ENCODE results near the gene NEURL1. TPM values are rescaled to one million over a fixed set of nuclear protein-coding genes. Genes with fewer than 3 reads are reported as not detected.
"Not testable (repeated sequence)": the region's sequence is repeated elsewhere in the genome, so short reads cannot be mapped to it uniquely, and the experiment has no call there.

Gene NEURL1
- total and polyA plus RNA-seq, 5 donors, result 0.11 to 0.20 (median 0.16) TPM

- Histone ChIP-seq H3K4me1 (ENCODE audit: control insufficient read depth, insufficient read depth, low read length) (no peaks in the 10 kb centered on the region), H3K4me3 (ENCODE audit: low read length) (no peak within 1 kb of the TSS), H3K9me3 (ENCODE audit: control insufficient read depth, low read length) (no peaks in the 10 kb centered on the region), H3K27ac (ENCODE audit: low read length) (no peak within 1 kb of the TSS), H3K27me3 (ENCODE audit: control insufficient read depth, insufficient read depth) (no peaks in the 10 kb centered on the region)
- ATAC-seq (peak in 1 of 2 donors; percentile 54), DNase-seq (no peak)
- intact Hi-C loops (cut with DNase I), result no loop called here
- WGBS, result 75% methylated on average over 7 of the region's 7 CpGs
Observed at GRCh38 chr10:103479135-103479534, 14.4 kb upstream of the NEURL1 start, which contains the start of gene CALHM3. CALHM3 (minus strand) TSS chr10:103479240; CDS start chr10:103479032, 208 bp downstream.

GRCh38 chr10:103480521-103480920 is 13.0 kb upstream of the NEURL1 start:
- no peaks in the 10 kb centered on the region for H3K9me3 ChIP-seq (ENCODE audit: control insufficient read depth, low read length)
- WGBS, result 68% methylated on average over 5 of the region's 5 CpGs
- no peaks in the 10 kb centered on the region for H3K27me3 ChIP-seq (ENCODE audit: control insufficient read depth, insufficient read depth)
- no peaks in the 10 kb centered on the region for H3K4me1 ChIP-seq (ENCODE audit: control insufficient read depth, insufficient read depth, low read length)
- ATAC-seq, result peak; percentile 25 to 30
- peak in 2 of 3 donors; percentile 48 to 60 for DNase-seq
- no peak overlapping the region for H3K4me3 ChIP-seq (ENCODE audit: low read length)
- intact Hi-C loops (cut with DNase I), result loop anchor here in 1 of 4 donors (5.0 kb wide), 1 partner anchor 63 kb away; no protein-coding TSS in a partner anchor
- H3K27ac ChIP-seq (ENCODE audit: low read length), result no peak overlapping the region

DNA sequence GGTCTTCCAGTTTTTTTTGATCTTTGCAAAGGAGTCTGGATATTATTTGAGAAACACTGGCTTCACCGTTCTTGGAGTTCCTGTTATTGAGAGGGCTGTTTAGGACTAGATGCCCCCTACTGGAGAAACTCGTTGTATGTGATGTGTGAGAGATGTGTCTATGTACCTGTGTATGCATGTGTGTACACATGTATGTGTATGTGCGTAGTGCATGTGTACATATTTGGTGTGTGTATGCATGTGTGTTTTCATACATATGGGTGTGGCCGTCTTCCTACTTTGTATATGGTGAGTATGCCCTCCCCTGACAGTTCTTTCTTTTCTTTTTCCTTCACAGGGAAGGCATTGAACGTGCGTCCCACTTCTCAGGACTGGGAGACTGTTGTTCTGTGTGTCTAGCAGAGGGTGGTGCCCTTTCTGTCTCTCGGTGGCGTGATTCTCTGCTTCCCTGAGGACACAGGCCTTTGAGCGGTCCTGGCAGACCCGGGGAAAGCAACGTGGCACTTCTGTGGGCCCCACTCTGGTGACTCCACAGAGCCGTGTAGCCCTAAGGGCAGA is 11.5 kb upstream of the NEURL1 start:
- Histone ChIP-seq H3K4me3 (ENCODE audit: low read length) (no peak overlapping the region), H3K9me3 (ENCODE audit: control insufficient read depth, low read length) (no peaks in the 10 kb centered on the region), H3K27ac (ENCODE audit: low read length) (no peak overlapping the region), H3K4me1 (ENCODE audit: control insufficient read depth, insufficient read depth, low read length) (no peaks in the 10 kb centered on the region), H3K27me3 (ENCODE audit: control insufficient read depth, insufficient read depth) (no peaks in the 10 kb centered on the region)
- DNase-seq (no peak), ATAC-seq (peak; percentile 69 to 70)
- 54% methylated on average over 12 of the region's 12 CpGs for WGBS
- intact Hi-C loops (cut with DNase I), result loop anchor here in 1 of 4 donors (5.0 kb wide), 1 partner anchor 65 kb away; no protein-coding TSS in a partner anchor

DNA sequence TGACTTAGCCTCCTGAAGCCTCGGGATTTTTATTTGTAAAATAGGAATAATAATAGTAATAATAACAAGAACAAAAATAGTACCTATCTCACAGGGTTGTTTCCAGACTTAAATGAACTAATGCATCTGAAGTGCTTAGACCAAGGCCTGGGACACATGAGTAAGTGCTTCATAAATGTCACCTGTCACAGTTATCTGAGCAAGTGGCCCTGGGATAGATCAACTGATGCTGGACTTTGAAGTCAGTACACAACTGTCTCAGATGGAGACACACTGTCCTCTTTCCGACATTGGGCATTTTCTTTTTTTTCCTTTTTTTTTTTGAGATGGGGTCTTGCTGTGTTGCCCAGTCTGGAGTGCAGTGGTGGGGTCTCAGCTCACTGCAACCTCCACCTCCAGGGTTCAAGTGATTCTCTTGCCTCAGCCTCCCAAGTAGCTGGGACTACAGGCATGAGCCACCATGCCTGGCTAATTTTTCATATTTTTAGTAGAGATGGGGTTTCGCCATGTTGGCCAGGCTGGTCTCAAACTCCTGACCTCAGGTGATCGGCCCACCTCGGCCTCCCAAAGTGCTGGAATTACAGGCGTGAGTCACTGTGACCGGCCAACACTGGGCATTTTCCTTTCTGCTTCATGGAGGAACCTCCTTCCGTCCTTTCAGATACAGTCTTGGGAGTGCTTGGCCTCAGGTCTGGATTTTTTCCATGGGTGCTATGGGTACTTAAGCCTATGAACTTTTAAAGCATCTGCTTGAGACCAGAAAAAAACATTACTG is 6.7 kb upstream of the NEURL1 start:
- H3K27ac ChIP-seq (ENCODE audit: low read length); H3K4me3 ChIP-seq (ENCODE audit: low read length); DNase-seq; intact Hi-C loops (cut with DNase I); H3K4me1 ChIP-seq (ENCODE audit: control insufficient read depth, insufficient read depth, low read length); H3K9me3 ChIP-seq (ENCODE audit: control insufficient read depth, low read length); ATAC-seq; H3K27me3 ChIP-seq (ENCODE audit: control insufficient read depth, insufficient read depth): not testable (repeated sequence)
- 83% methylated on average over 8 of the region's 8 CpGs for WGBS

DNA sequence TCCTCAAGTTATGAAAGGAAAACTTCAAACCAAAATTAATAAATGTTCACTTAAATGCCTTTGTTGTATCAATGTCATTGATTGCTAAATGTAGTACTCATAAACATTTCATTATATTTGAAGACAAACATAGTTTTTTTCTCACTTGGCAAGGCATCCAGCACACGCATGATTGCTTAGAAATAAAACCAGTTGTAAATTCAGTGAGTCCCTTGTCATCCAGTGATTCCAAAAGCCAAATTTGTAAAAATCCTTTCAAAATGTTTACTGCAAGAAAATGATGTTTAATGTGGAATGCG is 6.1 kb upstream of the NEURL1 start:
- intact Hi-C loops (cut with DNase I), result no loop called here
- no peak for ATAC-seq
- 86% methylated on average over 2 of the region's 2 CpGs for WGBS

GRCh38 chr10:103490986-103491314 is 2.6 kb upstream of the NEURL1 start:
- DNase-seq (no peak), ATAC-seq (no peak)
- 94% methylated on average over 1 of the region's 1 CpG for WGBS
- intact Hi-C loops (cut with DNase I), result no loop called here
- H3K27ac ChIP-seq (ENCODE audit: low read length), result no peak overlapping the region
- H3K9me3 ChIP-seq (ENCODE audit: control insufficient read depth, low read length), result no peaks in the 10 kb centered on the region
- no peaks in the 10 kb centered on the region for H3K27me3 ChIP-seq (ENCODE audit: control insufficient read depth, insufficient read depth)
- no peak overlapping the region for H3K4me3 ChIP-seq (ENCODE audit: low read length)
- H3K4me1 ChIP-seq (ENCODE audit: control insufficient read depth, insufficient read depth, low read length), result no peaks in the 10 kb centered on the region

More for the DNA sequence above, 6.1 kb upstream of the NEURL1 start:
- Histone ChIP-seq H3K27me3 (ENCODE audit: control insufficient read depth, insufficient read depth) (no peaks in the 10 kb centered on the region), H3K4me3 (ENCODE audit: low read length) (no peak overlapping the region), H3K27ac (ENCODE audit: low read length) (no peak overlapping the region), H3K9me3 (ENCODE audit: control insufficient read depth, low read length) (no peaks in the 10 kb centered on the region), H3K4me1 (ENCODE audit: control insufficient read depth, insufficient read depth, low read length) (no peaks in the 10 kb centered on the region)
- DNase-seq, result no peak

GRCh38 chr10:103491729-103492364 is 1.7 kb upstream of the NEURL1 start:
- DNase-seq, result no peak
- intact Hi-C loops (cut with DNase I), result no loop called here

DNA sequence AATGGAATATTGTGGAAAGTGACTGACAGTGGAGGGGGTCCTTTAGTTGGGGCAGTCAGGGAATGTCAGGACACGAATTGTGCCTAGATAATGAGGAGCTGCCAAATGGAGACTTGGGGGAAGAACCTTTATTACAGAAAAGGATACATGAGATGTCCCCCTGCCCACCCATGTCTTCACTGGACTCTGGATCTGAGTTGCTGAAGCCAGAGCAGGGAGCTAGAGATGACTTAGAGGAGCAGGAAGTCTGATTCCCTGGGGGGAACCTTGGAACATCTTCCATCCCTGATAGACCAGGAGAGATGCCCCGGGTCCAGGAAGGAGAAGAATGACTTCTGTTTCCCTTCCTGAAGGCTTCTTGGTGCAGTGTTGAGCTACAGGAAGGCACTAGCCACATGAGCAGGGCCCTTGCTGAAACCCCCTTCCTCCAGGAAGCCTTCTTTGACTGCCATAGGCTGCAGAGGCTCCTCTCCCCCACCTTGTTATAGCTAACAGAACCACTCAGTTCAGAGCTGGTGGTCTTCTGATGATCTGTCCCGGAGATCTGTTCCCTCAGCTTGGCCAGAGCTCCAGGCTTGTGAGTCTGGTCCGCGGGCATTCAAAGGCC is 747 bp upstream of the NEURL1 start:
- H3K27ac ChIP-seq (ENCODE audit: low read length), result no peak overlapping the region
- H3K9me3 ChIP-seq (ENCODE audit: control insufficient read depth, low read length), result no peaks in the 10 kb centered on the region
- H3K4me3 ChIP-seq (ENCODE audit: low read length), result no peak overlapping the region
- ATAC-seq, result no peak
- no peaks in the 10 kb centered on the region for H3K4me1 ChIP-seq (ENCODE audit: control insufficient read depth, insufficient read depth, low read length)
- no peak for DNase-seq
- no peaks in the 10 kb centered on the region for H3K27me3 ChIP-seq (ENCODE audit: control insufficient read depth, insufficient read depth)
- 67% methylated on average over 5 of the region's 5 CpGs for WGBS
- intact Hi-C loops (cut with DNase I), result no loop called here

More at GRCh38 chr10:103491729-103492364, 1.7 kb upstream of the NEURL1 start:
- Histone ChIP-seq H3K27ac (ENCODE audit: low read length) (no peak overlapping the region), H3K9me3 (ENCODE audit: control insufficient read depth, low read length) (no peaks in the 10 kb centered on the region), H3K4me1 (ENCODE audit: control insufficient read depth, insufficient read depth, low read length) (no peaks in the 10 kb centered on the region), H3K4me3 (ENCODE audit: low read length) (no peak overlapping the region), H3K27me3 (ENCODE audit: control insufficient read depth, insufficient read depth) (no peaks in the 10 kb centered on the region)
- 53% methylated on average over 7 of the region's 7 CpGs for WGBS
- peak in 1 of 2 donors; percentile 41 for ATAC-seq

GRCh38 chr10:103493916-103494877 is 692 bp downstream of the NEURL1 start:
- no peaks in the 10 kb centered on the region for H3K9me3 ChIP-seq (ENCODE audit: control insufficient read depth, low read length)
- DNase-seq (peak; percentile 21 to 68 (median 62)), ATAC-seq (peak; percentile 21 to 51)
- no peaks in the 10 kb centered on the region for H3K4me1 ChIP-seq (ENCODE audit: control insufficient read depth, insufficient read depth, low read length)
- 1% methylated on average over 91 of the region's 92 CpGs for WGBS
- intact Hi-C loops (cut with DNase I), result no loop called here
- H3K27ac ChIP-seq (ENCODE audit: low read length), result no peak overlapping the region
- no peaks in the 10 kb centered on the region for H3K27me3 ChIP-seq (ENCODE audit: control insufficient read depth, insufficient read depth)
- H3K4me3 ChIP-seq (ENCODE audit: low read length), result peak overlapping the region; percentile 65

DNA sequence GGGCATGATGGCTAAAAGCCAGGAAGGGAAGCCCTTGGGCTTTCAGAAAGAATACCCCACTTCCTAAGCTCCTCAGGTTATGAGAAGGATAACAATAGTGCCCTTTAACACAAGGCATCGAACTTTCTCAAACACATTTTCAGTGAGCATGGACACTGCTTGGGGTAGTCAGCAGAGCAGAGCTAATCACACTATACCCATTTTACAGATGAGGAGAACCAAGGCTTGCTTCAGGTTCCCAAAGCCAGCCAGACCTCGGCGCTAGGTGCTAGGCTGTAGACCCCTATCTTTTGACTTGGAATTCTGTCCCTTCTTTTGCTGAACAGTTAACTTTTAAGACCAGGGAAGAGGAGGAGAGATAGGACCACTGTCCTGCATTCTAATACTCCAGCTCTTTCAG is 1.8 kb downstream of the NEURL1 start:
- no peak overlapping the region for H3K27ac ChIP-seq (ENCODE audit: low read length)
- H3K4me3 ChIP-seq (ENCODE audit: low read length), result no peak overlapping the region
- no peaks in the 10 kb centered on the region for H3K4me1 ChIP-seq (ENCODE audit: control insufficient read depth, insufficient read depth, low read length)
- intact Hi-C loops (cut with DNase I), result no loop called here
- no peak for ATAC-seq
- DNase-seq, result no peak
- no peaks in the 10 kb centered on the region for H3K9me3 ChIP-seq (ENCODE audit: control insufficient read depth, low read length)
- 91% methylated on average over 3 of the region's 3 CpGs for WGBS
- H3K27me3 ChIP-seq (ENCODE audit: control insufficient read depth, insufficient read depth), result peaks cover 2% of the 10 kb centered on the region
